ENCODE measurements around the gene TRIAP1. TPM values are rescaled to one million over a fixed set of nuclear protein-coding genes. Genes with fewer than 3 reads are reported as not detected.

TRIAP1 gene
- total RNA-seq, 5 donors from 2014 or later (not counting 1 experiment from before 2014, with no cell fraction given), result 15.9 to 24.0 (median 21.5) TPM

DNA sequence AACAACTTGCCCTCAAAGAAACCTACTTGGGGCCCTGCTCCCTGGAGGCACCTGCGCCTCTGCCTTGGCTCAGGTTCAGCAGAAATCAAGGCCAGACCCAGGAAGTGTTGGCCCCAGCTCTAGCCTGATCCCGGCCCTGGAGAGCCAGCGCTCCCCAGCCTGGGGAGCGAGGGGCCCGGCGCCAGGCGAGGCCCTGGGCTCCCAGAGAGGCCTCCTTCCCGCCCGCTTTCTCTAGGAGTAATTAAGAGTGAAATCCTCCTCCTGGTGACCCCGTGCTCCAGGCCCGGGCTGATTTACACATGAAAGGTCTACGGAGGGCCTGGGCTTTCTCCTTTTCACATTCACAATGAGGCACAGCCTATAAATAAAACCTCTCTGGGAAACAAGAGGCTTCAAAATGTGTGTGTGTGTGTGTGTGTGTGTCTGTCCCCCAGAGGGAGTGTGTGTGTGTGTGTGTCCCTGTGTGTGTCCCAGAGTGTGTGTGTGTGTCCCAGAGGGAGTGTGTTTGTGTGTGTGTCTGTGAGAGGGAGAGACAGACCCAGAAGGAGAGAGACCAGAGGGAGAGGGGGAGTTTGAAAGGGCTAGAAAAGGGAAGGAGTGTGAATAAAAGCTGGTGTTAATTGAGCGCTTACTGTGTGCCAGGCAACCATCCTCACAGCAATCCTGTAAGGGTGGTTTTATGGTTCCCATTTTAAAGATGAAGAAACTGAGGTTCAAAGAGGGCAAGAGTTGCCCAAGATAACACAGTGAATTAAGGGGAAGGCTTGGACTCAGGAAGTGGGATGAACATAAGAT, 32.1 kb downstream of the TRIAP1 start:
- Mint-ChIP-seq H3K27me3 (peaks cover 7 to 10% of the 10 kb centered on the region in 2 donors), H3K4me1 (no peaks in the 10 kb centered on the region), H3K27ac (no peak overlapping the region), H3K9me3 (no peaks in the 10 kb centered on the region), H3K36me3 (no peaks in the 10 kb centered on the region), H3K4me3 (no peak overlapping the region)
- Histone ChIP-seq H3K4me3 (ENCODE audit: control insufficient read depth in 1 of 2, extremely low read depth in 1 of 2, low read length in 1 of 2) (no peak overlapping the region), H3K9me3 (no peaks in the 10 kb centered on the region), H3K27ac (ENCODE audit: low read length) (no peak overlapping the region), H3K36me3 (ENCODE audit: control insufficient read depth in 2 of 2, extremely low read depth in 1 of 2, insufficient read depth in 1 of 2, low read length in 1 of 2) (no peaks in the 10 kb centered on the region), H3K27me3 (replicated peaks in 1 of 2; ENCODE audit: control insufficient read depth in 2 of 2, extremely low read depth in 1 of 2, insufficient read depth in 2 of 2, low read length in 1 of 2) (peaks cover 0 to 12% of the 10 kb centered on the region in 2 experiments), H3K4me1 (ENCODE audit: control insufficient read depth in 1 of 2, extremely low read depth in 1 of 2, insufficient read depth in 2 of 2, low read length in 2 of 2) (no peaks in the 10 kb centered on the region)
- no peak for ATAC-seq (replicated peaks in 1 of 4)
- ChIA-PET CTCF (no interaction called here), POLR2A (no interaction called here)
- no peak for DNase-seq
- WGBS (ENCODE audit: insufficient coverage), result 86% methylated on average over 1 of the region's 13 CpGs

DNA sequence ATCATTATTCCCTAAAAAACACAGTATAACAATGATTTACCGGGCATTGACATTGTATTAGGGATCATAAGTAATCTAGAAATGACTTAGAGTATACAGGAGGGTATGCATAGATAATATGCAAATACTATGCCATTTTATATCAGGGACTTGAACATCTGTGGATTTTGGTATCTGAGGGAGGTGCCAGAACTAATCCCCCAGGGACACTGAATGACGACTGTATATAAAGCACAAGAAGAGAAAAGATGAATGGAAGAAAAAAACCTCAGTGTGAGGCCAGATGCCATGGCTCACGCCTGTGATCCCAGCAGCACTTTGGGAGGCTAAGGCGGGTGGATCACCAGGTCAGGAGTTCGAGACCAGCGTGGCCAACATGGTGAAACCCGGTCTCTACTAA, 33.8 kb downstream of the TRIAP1 start:
- CTCF ChIA-PET, result no interaction called here
- Mint-ChIP-seq H3K4me1 (no peaks in the 10 kb centered on the region), H3K9me3 (no peaks in the 10 kb centered on the region), H3K27ac (no peak overlapping the region), H3K4me3 (no peak overlapping the region), H3K27me3 (peaks cover 3 to 10% of the 10 kb centered on the region in 2 donors), H3K36me3 (no peaks in the 10 kb centered on the region)
- H3K36me3 ChIP-seq (ENCODE audit: control insufficient read depth in 2 of 2, extremely low read depth in 1 of 2, insufficient read depth in 1 of 2, low read length in 1 of 2), result no peaks in the 10 kb centered on the region
- H3K27ac ChIP-seq (ENCODE audit: low read length), result no peak overlapping the region
- H3K4me3 ChIP-seq (ENCODE audit: control insufficient read depth in 1 of 2, extremely low read depth in 1 of 2, low read length in 1 of 2), result no peak overlapping the region
- H3K4me1 ChIP-seq (ENCODE audit: control insufficient read depth in 1 of 2, extremely low read depth in 1 of 2, insufficient read depth in 2 of 2, low read length in 2 of 2), result no peaks in the 10 kb centered on the region
- no CpG with 5 or more reads among the region's 7 CpGs for WGBS (ENCODE audit: insufficient coverage)
- POLR2A ChIA-PET, result no interaction called here
- H3K9me3 ChIP-seq, result no peaks in the 10 kb centered on the region
- DNase-seq (no peak), ATAC-seq (replicated peaks in 1 of 4) (no peak)
- H3K27me3 ChIP-seq (replicated peaks in 1 of 2; ENCODE audit: control insufficient read depth in 2 of 2, extremely low read depth in 1 of 2, insufficient read depth in 2 of 2, low read length in 1 of 2), result peaks cover 0 to 14% of the 10 kb centered on the region in 2 experiments

DNA sequence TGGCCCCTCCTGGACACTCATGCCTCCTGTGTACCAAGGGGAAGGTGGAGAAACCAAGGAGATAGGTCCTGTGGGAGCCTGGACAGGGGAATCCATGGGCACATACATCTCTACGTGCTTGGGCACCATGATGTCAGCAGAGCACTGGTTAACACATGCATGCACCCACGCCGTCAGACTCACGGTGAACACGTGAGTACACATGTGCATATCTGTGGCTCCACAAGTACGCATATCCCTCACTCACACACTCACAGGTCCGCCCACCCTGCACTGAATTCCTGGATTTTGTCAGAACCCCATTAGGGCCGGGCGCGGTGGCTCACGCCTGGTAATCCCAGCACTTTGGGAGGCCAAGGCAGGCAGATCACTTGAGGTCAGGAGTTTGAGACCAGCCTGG, 37.4 kb downstream of the TRIAP1 start:
- Histone ChIP-seq H3K36me3 (ENCODE audit: control insufficient read depth in 2 of 2, extremely low read depth in 1 of 2, insufficient read depth in 1 of 2, low read length in 1 of 2) (no peaks in the 10 kb centered on the region), H3K27ac (ENCODE audit: low read length) (no peak overlapping the region), H3K4me1 (ENCODE audit: control insufficient read depth in 1 of 2, extremely low read depth in 1 of 2, insufficient read depth in 2 of 2, low read length in 2 of 2) (no peaks in the 10 kb centered on the region), H3K9me3 (no peaks in the 10 kb centered on the region), H3K27me3 (replicated peaks in 1 of 2; ENCODE audit: control insufficient read depth in 2 of 2, extremely low read depth in 1 of 2, insufficient read depth in 2 of 2, low read length in 1 of 2) (peaks cover 0 to 12% of the 10 kb centered on the region in 2 experiments), H3K4me3 (ENCODE audit: control insufficient read depth in 1 of 2, extremely low read depth in 1 of 2, low read length in 1 of 2) (no peak overlapping the region)
- Mint-ChIP-seq H3K27me3 (peaks cover 3 to 7% of the 10 kb centered on the region in 2 donors), H3K27ac (no peak overlapping the region), H3K9me3 (peaks cover 0 to 2% (median 0%) of the 10 kb centered on the region in 3 donors), H3K4me3 (no peak overlapping the region), H3K4me1 (peaks cover 0 to 3% (median 2%) of the 10 kb centered on the region in 3 donors), H3K36me3 (no peaks in the 10 kb centered on the region)
- ChIA-PET CTCF (interaction anchor here in 1 of 2 donors (0.5 kb wide), 1 partner anchor 21 kb away, joined by 4 read pairs; no protein-coding TSS in a partner anchor), POLR2A (no interaction called here)
- 79% methylated on average over 6 of the region's 11 CpGs for WGBS (ENCODE audit: insufficient coverage)
- no peak for ATAC-seq (replicated peaks in 1 of 4)
- DNase-seq, result no peak

DNA sequence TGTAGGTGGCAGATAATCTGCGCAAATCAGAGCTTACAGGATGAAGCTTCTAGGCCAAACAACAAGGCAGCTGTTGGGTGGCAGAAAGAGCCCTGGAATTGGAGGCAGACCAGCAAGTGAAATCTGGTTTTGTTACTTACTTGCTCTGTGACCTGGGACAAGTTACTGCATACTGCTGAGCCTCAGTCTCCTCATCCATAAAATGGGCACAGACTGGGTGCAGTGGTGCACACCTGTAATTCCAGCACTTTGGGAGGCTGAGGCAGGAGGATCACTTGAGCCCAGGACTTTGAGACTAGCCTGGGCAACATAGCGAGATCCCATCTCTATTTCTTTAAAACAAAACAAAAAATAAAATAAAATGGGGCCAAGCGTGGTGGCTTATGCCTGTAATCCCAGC, 39.6 kb downstream of the TRIAP1 start:
- ATAC-seq (replicated peaks in 1 of 4) (no peak), DNase-seq (no peak)
- peaks cover 0 to 4% (median 0%) of the 10 kb centered on the region in 3 donors for H3K9me3 Mint-ChIP-seq
- 100% methylated on average over 1 of the region's 3 CpGs for WGBS (ENCODE audit: insufficient coverage)
- H3K36me3 ChIP-seq (ENCODE audit: control insufficient read depth in 2 of 2, extremely low read depth in 1 of 2, insufficient read depth in 1 of 2, low read length in 1 of 2), result no peaks in the 10 kb centered on the region
- peaks cover 13 to 16% of the 10 kb centered on the region in 2 donors for H3K27me3 Mint-ChIP-seq
- ChIA-PET CTCF (no interaction called here), POLR2A (no interaction called here)
- H3K4me3 Mint-ChIP-seq, result no peak overlapping the region
- no peaks in the 10 kb centered on the region for H3K4me1 ChIP-seq (ENCODE audit: control insufficient read depth in 1 of 2, extremely low read depth in 1 of 2, insufficient read depth in 2 of 2, low read length in 2 of 2)
- no peak overlapping the region for H3K4me3 ChIP-seq (ENCODE audit: control insufficient read depth in 1 of 2, extremely low read depth in 1 of 2, low read length in 1 of 2)
- H3K27ac Mint-ChIP-seq, result no peak overlapping the region
- peaks cover 0 to 3% (median 2%) of the 10 kb centered on the region in 3 donors for H3K4me1 Mint-ChIP-seq
- no peak overlapping the region for H3K27ac ChIP-seq (ENCODE audit: low read length)
- peaks cover 0 to 22% of the 10 kb centered on the region in 2 experiments for H3K27me3 ChIP-seq (replicated peaks in 1 of 2; ENCODE audit: control insufficient read depth in 2 of 2, extremely low read depth in 1 of 2, insufficient read depth in 2 of 2, low read length in 1 of 2)
- no peaks in the 10 kb centered on the region for H3K9me3 ChIP-seq
- no peaks in the 10 kb centered on the region for H3K36me3 Mint-ChIP-seq

DNA sequence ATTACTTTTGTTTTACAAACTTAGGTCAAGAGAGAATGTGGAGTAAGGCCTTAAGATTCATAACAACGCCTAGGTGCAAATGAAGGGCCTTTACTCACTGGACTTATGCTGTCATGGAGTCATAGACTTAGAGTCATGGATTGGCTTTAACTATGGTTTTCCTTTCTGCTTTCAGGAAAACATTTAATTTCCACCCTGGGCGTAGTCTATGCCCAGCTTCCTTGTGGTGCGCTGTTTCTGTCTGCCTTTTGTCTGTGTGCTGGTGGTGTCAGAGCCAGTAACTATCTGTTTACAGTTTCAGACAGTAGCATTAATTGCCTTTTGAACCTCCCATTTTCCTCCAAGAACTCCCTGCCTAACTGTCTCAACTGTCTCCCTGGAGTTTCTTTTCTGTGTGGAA, 40.1 kb downstream of the TRIAP1 start:
- peaks cover 0 to 3% (median 2%) of the 10 kb centered on the region in 3 donors for H3K4me1 Mint-ChIP-seq
- peaks cover 0 to 4% (median 0%) of the 10 kb centered on the region in 3 donors for H3K9me3 Mint-ChIP-seq
- peaks cover 13 to 16% of the 10 kb centered on the region in 2 donors for H3K27me3 Mint-ChIP-seq
- ChIA-PET CTCF (no interaction called here), POLR2A (no interaction called here)
- Histone ChIP-seq H3K36me3 (ENCODE audit: control insufficient read depth in 2 of 2, extremely low read depth in 1 of 2, insufficient read depth in 1 of 2, low read length in 1 of 2) (no peaks in the 10 kb centered on the region), H3K9me3 (no peaks in the 10 kb centered on the region), H3K4me3 (ENCODE audit: control insufficient read depth in 1 of 2, extremely low read depth in 1 of 2, low read length in 1 of 2) (no peak overlapping the region), H3K27me3 (replicated peaks in 1 of 2; ENCODE audit: control insufficient read depth in 2 of 2, extremely low read depth in 1 of 2, insufficient read depth in 2 of 2, low read length in 1 of 2) (peaks cover 0 to 22% of the 10 kb centered on the region in 2 experiments), H3K27ac (ENCODE audit: low read length) (no peak overlapping the region), H3K4me1 (ENCODE audit: control insufficient read depth in 1 of 2, extremely low read depth in 1 of 2, insufficient read depth in 2 of 2, low read length in 2 of 2) (no peaks in the 10 kb centered on the region)
- ATAC-seq (replicated peaks in 1 of 4), result no peak
- no peak overlapping the region for H3K27ac Mint-ChIP-seq
- no peak for DNase-seq
- WGBS (ENCODE audit: insufficient coverage), result no CpG with 5 or more reads among the region's 3 CpGs
- no peak overlapping the region for H3K4me3 Mint-ChIP-seq
- H3K36me3 Mint-ChIP-seq, result no peaks in the 10 kb centered on the region

DNA sequence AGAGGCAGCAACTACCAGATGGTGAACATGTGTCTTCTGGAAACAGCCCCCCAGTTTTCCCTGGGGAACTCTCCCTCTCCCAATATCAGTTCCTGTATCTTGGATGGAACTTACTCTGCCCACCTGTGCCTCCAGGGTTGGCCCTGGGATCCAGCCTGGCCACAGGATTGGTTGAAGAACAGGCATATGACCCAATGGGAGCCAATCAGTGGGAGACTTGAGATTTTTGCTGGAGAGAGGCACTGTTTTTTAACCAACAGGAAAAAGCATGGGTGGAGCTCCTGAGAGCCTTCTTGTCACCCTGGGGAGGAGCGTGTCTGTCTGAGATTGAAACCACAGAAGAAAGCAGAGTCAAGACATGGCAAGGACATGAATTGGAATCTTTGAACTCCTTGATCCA, 41.9 kb downstream of the TRIAP1 start:
- ChIA-PET POLR2A (no interaction called here), CTCF (no interaction called here)
- peaks cover 0 to 3% (median 2%) of the 10 kb centered on the region in 3 donors for H3K4me1 Mint-ChIP-seq
- ATAC-seq (replicated peaks in 1 of 4) (no peak), DNase-seq (no peak)
- no peak overlapping the region for H3K4me3 ChIP-seq (ENCODE audit: control insufficient read depth in 1 of 2, extremely low read depth in 1 of 2, low read length in 1 of 2)
- H3K9me3 Mint-ChIP-seq, result peaks cover 0 to 4% (median 0%) of the 10 kb centered on the region in 3 donors
- H3K36me3 ChIP-seq (ENCODE audit: control insufficient read depth in 2 of 2, extremely low read depth in 1 of 2, insufficient read depth in 1 of 2, low read length in 1 of 2), result no peaks in the 10 kb centered on the region
- whole genome bisulfite sequencing (ENCODE audit: insufficient coverage), result no CpG with 5 or more reads among the region's 1 CpG
- no peak overlapping the region for H3K27ac Mint-ChIP-seq
- no peaks in the 10 kb centered on the region for H3K9me3 ChIP-seq
- H3K4me1 ChIP-seq (ENCODE audit: control insufficient read depth in 1 of 2, extremely low read depth in 1 of 2, insufficient read depth in 2 of 2, low read length in 2 of 2), result no peaks in the 10 kb centered on the region
- H3K27ac ChIP-seq (ENCODE audit: low read length), result no peak overlapping the region
- peaks cover 18 to 28% of the 10 kb centered on the region in 2 donors for H3K27me3 Mint-ChIP-seq
- H3K36me3 Mint-ChIP-seq, result no peaks in the 10 kb centered on the region
- H3K4me3 Mint-ChIP-seq, result no peak overlapping the region
- peaks cover 7 to 25% of the 10 kb centered on the region in 2 experiments for H3K27me3 ChIP-seq (replicated peaks in 1 of 2; ENCODE audit: control insufficient read depth in 2 of 2, extremely low read depth in 1 of 2, insufficient read depth in 2 of 2, low read length in 1 of 2)

All from T-cell (primary cell).